Activated CD8-positive, alpha-beta memory T cell treated with anti-CD3 and anti-CD28 coated beads for 48 hours (primary cell): ENCODE data around the gene KNDC1.
"Not testable (repeated sequence)": the region's sequence is repeated elsewhere in the genome, so short reads cannot be mapped to it uniquely, and the experiment has no call there.

Experiments
- DNase-seq, 3 experiments: peaks; one replicate each; pipeline ENCODE4 v3.0.0-alpha.2; 2020; ENCODE audit warnings: low read depth in 2 of 3, low spot score in 2 of 3

The KNDC1 gene

DNA sequence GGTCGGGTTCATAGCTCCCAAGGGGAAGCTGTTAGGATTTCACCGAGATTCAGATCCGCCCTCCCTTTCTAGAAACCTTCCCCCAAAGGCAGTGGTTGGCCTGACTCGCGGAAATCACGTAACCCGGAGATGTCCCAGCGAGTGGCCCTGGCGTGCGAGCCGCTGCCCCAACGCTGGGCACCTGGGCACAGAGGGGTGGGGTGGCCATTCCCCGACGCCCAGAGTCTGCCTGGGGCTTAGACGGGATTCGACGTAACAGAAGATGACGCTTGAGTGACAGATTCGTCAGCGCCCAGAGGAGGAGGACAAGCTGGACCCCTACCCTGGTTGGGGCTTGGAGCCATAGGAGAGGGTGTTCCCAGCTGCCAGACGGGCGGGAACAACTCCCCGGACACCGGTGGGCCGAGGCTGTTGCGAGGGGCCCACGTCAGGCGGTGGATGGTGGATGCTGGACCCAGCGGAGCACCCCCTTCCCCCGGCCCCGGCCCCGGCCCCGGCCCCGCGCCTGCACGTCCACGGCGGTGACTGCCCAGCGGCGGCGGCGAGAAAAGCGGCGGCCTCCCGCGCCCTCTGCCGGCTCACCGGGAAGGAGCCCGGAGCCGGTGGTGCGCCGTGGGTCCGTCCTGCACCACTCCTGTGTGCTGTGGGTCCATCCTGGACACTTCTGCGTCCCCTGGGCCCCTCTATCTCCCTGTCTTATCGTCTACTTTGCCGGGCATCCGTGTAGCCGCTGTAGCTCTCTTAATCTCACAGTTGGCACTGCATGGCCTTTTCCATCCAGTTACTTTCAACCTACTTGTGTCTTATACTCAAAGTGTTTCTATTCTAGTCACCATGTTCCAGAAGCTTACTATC, 35.4 kb upstream of the KNDC1 start:
- no peak for DNase-seq

DNA sequence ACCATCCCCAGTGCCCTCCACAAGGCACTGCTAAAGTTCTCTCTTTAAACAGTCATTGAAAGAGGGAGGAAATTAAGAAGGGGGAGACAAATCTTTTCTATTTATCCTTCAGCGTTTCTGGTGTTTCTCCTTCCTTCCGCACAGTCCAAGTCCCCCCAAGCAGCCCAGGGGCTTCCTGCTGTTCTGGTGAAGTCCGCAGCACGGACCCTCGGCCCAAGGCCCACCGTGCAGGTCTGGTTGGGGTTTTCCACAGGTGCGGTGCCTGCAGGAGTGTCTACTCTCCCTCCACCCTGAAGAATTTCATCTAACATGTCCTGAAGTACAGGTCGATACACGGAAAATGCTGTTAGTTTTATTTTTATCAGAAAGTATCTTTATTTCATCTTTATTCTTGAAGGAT, 34.1 kb upstream of the KNDC1 start:
- no peak for DNase-seq

GRCh38 chr10:133126431-133127290, 33.4 kb upstream of the KNDC1 start:
- no peak for DNase-seq

DNA sequence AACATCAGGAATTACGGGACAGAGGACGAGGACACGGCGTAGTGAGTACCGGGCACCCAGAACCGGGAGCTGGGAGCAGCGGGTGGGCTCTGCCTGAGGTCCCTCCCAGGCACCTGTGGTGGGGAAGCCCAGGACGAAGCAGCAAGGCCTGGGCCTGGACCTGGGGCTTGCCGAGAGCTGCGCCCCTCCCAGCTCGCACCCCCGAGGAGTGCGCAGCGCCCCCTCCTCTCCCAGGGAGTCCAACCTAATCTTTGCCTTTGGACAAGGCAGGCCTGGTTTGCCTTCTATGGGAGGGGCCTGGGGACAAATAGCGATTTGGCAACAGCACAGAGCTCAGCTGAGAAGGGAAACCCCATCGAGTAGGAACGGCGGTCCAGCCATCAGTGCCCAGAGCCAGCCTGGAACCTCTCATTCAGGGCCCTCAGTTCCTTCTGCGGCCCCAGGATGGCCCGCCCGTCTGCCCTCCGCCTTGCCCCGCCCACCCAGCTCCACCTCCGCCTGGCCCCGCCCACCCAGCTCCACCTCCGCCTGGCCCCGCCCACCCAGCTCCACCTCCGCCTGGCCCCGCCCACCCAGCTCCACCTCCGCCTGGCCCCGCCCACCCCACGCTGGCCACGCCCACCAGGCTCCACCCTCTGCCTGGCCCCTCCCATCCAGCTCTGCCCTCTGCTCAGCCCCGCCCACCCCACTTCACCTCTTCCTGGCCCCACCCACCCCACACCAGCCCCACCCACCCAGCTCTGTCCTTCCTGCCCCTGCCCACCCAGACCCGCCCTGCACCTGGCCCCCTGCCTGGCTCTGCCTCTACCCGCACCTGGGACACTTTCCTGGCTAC, 32.5 kb upstream of the KNDC1 start:
- peak in 1 of 3 experiments; percentile 53 for DNase-seq

GRCh38 chr10:133128126-133129070, 31.6 kb upstream of the KNDC1 start:
- no peak for DNase-seq

- no peak for DNase-seq
These were observed 30.8 kb upstream of the KNDC1 start for GRCh38 chr10:133129071-133129858.

DNA sequence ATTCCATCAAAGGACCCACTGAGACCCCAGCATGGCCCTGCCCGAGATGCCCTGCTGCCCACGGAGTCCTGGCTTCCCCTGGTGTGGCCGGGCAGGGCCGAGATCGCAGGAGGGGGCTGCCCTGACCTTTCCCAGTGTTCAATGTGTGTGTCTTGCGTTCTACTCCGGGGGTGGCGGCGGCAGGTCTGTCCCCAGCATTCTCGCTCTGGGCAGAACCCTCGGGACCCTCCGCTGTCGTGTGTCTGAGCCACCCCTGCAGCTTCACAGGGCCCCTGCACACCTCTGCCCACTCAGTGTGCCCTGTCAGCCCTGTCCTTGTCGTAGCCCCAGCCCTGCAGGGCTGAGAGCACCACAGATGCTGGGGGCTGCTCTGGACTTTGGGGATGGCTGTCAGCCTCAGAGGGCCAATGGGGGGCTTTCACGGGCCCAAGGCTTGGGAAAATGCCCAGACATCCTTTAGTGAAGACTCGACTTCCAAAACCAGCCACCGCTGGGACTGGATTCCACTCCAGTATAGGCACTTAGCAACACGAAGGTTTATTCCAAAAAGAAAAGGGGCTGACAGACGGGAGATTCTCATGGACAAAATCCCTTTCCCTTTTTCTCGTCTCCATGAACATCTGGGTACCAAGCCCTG, 30.0 kb upstream of the KNDC1 start:
- no peak for DNase-seq

DNA sequence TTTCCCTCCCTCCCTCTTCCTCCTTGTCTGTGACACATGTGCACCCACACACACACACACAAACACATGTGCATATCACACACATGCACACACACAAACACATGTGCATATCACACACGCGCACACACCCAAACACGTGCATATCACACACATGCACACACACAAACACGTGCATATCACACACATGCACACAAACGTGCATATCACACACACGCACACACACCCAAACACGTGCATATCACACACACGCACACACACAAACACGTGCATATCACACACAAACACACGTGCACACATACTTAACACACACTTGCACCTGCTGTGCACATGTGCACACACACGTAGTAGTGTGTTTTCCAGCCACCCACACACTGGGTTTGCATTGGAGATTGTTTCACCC, 29.4 kb upstream of the KNDC1 start:
- DNase-seq, result no peak

DNA sequence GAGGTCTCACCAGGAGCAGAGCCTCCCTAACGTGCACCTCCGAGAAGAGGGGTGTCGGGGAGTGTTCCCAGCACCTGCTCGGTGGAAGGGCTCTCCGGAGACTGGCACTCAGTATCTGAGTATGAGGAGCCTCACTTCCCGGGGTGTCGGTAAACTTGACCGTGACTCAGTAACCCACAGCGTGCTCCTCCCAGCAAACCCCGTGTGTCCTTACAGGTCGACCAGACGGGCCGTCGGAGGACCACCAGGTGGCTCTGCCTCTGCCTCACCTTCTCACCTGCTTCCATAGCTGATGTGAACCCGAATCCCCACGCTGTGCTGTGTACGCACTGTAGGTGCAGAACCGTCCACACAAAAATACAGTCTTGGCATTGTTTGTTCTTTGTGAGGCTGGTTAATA, 29.0 kb upstream of the KNDC1 start:
- DNase-seq, result no peak

DNA sequence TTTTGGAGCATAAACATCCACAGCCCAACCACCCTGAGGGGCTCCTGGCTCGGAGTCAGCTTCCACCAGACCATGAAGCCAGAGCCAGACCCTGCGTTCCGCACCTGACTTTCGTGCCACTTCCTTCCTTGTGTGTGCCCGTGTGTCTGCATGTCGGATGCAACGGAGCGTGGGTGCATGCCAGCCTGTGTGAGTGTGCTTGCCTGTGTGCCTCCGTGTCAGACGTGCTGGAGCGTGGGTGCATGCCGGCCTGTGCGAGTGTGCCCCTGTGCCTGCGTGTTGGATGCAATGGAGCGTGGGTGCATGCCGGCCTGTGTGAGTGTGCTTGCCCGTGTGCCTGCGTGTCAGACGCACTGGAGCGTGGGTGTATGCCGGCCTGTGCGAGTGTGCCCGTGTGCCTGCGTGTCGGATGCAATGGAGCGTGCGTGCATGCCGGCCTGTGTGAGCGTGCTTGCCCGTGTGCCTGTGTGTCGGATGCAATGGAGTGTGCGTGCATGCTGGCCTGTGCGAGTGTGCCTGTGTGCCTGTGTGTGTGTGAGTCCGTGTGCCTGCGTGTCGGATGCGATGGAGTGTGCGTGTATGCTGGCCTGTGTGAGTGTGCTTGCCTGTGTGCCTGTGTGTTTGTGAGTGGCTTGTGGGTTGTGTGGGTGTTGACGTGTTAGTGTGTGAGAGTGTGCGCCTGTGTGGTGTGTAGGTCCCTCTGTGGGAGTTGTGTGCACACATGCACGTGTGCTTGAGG, 28.1 kb upstream of the KNDC1 start:
- no peak for DNase-seq

GRCh38 chr10:133132473-133133291, 27.3 kb upstream of the KNDC1 start:
- no peak for DNase-seq

DNA sequence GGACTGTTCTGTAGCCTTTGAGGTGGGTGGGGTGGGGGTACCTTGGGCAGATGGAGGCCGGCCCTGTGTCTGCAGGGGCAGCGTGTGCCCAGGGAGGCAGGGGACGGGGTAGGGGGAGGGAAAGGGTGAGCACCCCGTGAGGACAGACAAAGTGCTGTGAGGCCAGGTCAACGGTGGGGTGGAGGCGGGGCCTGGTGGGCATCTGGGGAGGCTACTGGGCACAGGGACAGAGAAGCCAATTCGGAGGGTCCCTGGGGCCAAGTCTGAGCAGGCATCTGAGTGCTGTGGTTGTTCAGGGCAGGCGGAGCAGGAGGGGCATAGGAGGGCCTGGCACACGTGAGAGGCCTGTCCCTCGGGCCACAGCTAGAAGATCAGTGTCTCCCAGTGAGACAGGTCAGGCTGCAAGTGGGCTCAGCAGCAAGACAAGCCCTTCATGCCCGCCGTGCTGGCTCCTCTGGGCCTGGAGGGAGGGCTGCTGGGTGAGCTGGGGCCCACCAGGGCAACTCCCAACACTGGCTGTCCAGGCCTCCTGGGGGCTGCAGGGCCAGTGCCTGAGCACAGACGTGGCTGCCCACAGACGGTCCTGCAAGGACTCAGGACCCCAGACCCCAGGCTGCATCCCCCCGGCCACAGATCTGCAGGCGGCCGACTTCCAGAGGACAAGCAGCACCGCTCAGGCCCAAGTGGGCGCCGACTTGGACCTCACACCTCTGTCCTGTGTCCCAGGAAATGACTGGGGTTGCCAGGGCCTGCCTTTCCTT, 26.4 kb upstream of the KNDC1 start:
- no peak for DNase-seq

DNA sequence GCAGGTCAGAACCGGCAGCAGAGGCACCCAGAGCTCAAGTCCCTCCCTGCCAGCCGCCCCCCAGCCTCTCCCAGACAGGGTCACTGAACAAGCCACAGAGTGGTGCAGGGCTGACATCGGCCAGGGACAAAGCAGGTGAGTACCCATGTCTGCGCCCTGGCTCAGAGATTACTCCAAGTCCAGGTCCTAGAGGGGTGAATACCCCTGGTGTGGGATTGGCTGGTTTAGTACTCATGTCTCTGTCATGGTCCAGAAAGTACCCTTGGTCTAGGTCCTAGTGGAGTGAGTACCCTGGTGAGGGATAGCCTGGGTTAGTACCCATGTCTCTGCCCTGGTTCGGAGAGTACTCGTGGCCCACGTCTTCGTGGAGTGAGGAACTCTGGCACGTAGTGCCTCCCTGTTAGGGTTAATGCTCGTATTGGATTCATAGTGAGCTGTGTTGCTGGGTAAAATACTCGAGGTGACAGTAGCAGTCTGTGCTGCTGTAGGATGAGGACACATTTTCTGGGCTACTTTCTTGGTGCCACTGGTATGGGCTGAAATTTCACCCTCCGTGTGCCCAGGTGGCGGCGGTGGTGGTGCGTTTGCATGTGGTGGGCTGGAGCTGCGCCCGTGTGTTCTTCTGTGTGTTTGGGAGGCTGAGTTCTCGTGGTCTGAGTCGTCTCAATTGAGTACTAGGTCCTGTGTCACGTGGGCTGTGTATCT, 25.5 kb upstream of the KNDC1 start:
- DNase-seq, result no peak

DNA sequence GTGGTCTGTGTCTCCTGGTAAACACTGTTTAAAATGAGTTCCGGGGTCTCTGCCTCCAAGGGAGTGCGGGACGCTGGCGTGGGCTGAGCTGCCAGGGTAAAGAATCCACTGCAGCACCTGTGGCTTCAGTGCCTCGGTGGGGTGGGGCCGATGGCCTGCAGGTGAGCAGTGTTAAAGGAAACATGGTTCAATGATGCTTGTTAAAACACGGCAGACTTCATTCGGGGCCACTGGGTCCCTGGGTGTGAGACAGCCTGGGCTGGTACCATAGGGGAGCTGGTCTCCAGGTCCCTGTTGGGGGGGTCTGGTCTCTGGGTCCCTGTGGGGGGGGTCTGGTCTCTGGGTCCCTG, 24.9 kb upstream of the KNDC1 start:
- no peak for DNase-seq

GRCh38 chr10:133137486-133138145, 22.4 kb upstream of the KNDC1 start:
- DNase-seq, result not testable (repeated sequence)
